HL-60 (cell line): ENCODE data around the gene WASHC2A.
"Not testable (repeated sequence)": the region's sequence is repeated elsewhere in the genome, so short reads cannot be mapped to it uniquely, and the experiment has no call there.

Experiments used
- POLR2AphosphoS5 ChIP-seq: IDR thresholded peaks from 2 replicates; pipeline ENCODE4 v1.6.1; 2012; ENCODE audit warnings: low read depth
- TF ChIP-seq, protein P1 (sequence below): IDR thresholded peaks from 2 replicates; pipeline ENCODE4 v1.6.1; 2012; ENCODE audit warnings: low read depth; ENCODE audit not compliant: insufficient replicate concordance

DNA sequence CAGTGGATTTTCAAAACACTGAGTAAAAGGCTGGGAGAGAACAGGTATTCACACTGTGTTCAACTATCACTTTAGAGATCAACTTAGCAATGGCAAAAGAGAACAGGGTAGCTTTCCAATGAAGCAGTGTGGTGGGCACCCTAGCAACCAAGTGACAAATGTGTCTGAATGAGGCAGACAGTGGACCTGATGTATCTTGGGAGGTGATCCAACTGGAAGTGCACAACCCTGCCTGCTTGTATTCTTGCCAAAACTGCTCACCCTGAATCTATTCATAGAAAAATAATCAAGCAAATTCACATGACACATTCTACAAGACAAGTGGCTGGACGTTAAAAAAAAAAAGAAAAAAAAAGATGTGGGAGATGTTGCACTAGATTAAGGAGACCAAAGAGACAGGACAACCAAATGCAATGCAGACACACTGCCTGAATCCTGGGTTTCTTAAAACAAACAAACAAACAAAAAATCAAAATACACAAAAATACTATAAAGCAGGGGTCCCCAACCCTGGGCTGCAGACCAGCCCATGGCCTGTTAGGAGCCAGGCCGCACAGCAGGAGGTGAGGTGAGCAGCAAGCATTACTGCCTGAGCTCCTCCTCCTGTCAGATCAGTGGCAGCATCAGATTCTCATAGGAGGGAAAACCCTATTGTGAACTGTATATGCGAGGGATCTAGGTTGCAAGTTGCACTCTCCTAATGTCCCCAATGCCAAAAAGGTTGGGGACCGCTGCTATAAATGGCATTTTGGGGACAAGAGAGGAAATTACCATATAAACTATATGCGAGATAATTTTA, 12.1 kb upstream of the WASHC2A start:
- TF ChIP-seq, protein P1, sequence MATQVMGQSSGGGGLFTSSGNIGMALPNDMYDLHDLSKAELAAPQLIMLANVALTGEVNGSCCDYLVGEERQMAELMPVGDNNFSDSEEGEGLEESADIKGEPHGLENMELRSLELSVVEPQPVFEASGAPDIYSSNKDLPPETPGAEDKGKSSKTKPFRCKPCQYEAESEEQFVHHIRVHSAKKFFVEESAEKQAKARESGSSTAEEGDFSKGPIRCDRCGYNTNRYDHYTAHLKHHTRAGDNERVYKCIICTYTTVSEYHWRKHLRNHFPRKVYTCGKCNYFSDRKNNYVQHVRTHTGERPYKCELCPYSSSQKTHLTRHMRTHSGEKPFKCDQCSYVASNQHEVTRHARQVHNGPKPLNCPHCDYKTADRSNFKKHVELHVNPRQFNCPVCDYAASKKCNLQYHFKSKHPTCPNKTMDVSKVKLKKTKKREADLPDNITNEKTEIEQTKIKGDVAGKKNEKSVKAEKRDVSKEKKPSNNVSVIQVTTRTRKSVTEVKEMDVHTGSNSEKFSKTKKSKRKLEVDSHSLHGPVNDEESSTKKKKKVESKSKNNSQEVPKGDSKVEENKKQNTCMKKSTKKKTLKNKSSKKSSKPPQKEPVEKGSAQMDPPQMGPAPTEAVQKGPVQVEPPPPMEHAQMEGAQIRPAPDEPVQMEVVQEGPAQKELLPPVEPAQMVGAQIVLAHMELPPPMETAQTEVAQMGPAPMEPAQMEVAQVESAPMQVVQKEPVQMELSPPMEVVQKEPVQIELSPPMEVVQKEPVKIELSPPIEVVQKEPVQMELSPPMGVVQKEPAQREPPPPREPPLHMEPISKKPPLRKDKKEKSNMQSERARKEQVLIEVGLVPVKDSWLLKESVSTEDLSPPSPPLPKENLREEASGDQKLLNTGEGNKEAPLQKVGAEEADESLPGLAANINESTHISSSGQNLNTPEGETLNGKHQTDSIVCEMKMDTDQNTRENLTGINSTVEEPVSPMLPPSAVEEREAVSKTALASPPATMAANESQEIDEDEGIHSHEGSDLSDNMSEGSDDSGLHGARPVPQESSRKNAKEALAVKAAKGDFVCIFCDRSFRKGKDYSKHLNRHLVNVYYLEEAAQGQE = not testable (repeated sequence)
- TF ChIP-seq POLR2AphosphoS5 = not testable (repeated sequence)
